Kasumi-1 (cell line): ENCODE results near the gene SLC13A4.
"Not testable (repeated sequence)": the region's sequence is repeated elsewhere in the genome, so short reads cannot be mapped to it uniquely, and the experiment has no call there.

Source experiments
- DNase-seq, 2 experiments: peaks; one replicate each; lab custom pipeline; 2025; lab: John Stamatoyannopoulos, UW

SLC13A4 gene

GRCh38 chr7:135718219-135718618 lies 9.8 kb downstream of the SLC13A4 start:
- DNase-seq: no peak

DNA sequence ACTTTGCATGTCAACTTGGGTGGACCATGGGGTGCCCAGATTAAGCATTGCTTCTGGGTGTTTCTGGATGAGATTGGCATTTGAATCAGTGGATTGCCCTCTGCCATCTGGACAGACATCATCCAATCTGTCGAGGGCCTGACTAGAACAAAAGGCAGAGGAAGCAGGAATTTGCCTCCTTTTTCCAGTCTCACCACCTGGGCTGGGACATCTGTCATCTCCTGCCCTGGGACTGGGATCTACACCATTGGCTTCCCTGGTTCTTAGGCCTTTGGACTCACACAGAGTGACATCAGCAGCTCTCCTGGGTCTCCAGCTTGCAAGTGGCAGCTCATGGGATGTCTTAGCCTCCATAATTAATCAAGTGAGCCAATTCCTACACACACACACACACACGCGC lies 10.3 kb downstream of the SLC13A4 start:
- no peak for DNase-seq

DNA sequence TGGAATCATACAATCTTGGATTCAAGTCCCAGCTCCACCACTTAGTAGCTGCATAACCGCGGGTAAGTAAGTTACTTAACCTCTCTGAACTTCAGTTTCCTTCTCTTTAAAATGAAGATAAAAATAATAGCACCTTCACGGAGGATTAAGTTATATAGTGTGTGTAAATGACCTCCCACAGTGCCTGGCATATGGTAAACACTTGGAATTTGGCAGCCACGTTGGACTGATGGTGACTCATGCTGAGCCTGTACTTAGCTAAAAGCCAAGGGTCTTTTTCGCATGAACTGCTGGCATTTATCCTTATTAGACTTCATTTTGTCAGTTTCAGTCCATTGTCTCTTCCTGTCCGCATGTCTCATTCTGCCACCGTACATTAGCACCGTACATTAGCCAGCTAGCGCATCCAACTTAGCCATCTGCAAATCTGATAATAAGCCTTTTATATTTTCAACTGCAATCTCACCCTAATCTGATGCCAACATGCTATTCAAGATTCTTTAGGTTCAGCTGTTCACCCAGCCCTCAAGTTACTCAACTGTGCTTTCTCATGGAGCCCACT lies 11.2 kb downstream of the SLC13A4 start:
- DNase-seq: no peak

DNA sequence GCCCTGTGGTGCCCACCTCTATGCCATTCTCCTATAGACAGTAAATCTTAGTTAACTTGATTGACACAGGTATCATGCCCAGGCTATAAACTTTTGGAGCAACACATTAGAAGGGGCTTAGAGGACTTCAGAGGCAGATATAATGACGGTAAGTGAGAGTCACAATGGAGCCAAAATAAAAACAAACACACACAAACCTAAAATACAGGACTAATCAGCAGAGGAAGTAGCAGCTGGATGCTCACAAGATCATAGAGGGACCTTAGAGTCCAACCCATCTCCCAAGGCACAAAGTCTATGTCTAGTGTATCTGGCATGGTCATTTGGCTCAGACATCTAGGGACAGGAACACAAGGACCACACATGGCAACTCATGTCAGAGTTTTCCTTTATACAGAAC lies 12.3 kb downstream of the SLC13A4 start:
- DNase-seq: no peak

DNA sequence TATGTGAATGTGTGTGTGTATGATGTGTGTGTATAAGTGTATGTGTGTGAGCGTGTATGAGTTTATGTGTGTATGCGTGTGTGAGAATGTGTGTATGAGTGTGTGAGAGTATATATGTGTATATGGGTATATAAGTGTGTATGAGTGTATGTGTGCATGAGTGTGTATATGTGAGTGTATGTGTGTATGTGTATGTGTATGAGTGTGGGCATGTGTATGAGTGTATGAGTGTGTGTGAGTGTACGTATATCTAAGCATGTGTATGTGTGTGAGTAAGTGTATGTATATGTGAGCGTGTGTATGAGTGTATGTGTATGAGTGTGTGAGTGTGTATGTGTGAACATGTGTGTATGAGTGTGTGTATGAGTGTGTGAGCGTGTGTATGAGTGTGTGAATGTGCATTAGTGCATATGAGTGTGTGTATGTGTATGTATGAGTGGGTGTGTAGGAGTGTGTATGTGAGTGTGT lies 12.9 kb downstream of the SLC13A4 start:
- no peak for DNase-seq

DNA sequence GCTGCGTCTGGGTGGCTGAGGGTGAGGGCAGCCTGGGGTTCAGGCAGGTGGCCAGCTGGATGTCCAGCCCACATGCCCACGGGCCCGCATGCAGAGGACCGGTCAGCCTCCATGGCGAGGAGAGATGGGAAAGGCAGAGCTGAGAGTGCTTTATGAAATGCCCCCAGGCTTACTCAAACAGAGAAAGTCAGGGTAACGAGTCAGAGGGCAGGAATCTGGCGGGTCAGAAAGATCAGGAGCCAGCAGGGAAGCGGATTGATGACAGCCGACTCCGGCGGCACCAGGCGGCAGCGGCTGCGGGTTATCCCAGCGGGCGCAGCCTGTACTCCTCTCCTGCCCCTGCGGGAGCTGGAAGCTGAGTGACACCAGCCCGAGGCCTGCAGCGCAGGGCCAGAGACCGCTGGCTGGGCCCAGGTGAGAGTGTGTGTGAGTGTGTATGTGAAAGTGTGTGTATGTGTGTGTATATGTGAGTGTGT lies 13.4 kb downstream of the SLC13A4 start:
- DNase-seq: no peak

DNA sequence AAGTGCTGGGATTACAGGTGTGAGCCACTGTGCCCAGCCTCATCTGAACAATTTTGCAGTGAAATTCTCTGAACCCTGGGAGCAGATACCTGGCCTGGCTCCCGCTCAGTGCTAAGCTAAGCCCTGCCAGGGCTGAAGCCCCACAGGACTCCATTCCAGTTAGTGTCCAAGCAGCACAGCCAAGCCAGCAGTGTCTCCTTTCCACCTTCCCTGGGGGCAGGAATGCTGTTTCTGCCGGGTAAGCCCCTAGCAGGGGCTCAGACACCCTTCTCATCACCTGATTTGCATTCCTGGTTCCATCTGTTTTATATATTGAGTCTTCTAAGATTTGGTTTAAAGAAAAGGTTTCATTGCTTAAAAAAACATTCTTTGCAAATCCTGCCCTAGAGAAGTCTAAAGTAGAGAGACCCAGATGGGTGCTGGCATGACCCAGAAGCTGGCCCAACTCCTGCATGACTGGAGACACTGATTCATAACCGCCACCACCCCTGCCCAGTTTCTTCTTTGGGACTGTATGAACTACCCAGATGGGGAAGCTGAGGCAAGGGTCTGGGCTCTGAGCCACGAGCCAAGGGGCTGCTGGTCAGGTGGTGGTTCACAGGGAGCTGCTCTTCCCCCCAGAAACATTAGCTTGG lies 14.0 kb downstream of the SLC13A4 start:
- DNase-seq: no peak

DNA sequence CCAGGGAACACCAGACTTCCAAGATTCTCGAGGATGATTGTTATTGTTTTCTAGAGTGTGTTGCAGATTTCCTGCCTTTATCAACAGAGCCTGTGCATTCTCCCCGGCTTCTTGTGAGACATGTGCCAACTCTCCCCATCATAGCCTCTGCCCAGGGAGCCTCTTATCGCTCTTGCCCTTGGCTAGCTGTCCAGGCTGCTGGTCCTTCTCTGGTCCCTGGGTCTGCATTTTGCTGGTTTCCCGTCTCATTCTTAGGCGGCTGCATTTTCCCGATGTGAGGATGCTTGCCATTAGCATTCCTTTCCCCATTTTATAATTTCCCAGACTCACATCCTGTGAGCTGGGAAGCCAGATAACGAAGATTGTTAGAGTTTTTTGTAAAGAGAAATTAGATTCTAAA lies 15.2 kb downstream of the SLC13A4 start:
- no peak for DNase-seq

GRCh38 chr7:135712182-135712782 lies 15.7 kb downstream of the SLC13A4 start:
- no peak for DNase-seq

DNA sequence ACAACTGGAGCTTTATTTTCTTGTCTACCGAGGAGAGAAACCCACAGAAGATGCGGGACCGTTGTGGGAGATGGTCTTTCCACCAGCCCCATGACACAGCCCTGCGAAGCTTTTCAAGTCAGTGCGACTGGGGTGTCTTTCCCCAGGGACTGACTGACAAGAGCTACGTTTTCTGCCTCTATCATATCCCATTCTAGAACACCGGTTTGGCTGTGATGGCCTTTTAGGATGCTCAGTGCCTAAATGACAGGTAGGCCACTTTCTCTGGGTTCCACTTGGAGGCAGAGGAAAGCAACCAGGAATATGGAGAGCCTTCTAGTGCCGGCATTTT lies 16.9 kb downstream of the SLC13A4 start:
- no peak for DNase-seq

DNA sequence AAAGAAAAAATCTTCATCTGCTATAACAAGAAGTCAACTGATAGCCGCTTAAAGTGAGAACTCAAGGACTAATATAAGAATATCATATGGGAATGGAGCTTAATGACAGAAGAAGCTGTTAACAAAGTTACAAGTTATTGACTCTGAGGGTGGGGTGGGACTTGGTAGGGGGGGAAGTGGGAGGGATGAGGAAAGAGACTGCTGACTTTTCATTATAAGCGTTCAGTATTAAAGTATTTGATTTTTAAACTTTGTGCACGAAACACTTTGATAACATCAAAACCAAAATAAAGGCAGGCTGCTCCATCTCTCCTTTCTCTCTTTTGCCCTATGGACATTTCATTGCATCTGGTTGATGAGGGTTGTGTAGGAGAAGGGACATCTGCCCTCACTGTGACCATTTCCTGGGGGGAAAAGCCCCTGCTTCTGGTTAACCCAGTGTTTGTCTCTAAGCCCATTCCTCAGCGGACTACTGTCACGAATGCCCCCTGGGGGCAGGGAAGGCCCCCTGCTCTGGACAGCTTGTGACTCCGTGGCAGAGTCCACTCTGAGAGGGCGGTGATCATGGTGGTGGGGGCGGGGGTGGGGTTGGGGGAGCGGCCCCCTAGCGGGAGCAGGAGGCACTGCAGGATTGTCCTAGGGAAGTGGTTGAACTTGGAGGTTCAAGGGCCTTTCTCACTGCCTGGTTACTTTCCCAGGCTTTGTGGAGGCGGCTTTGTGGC lies 17.4 kb downstream of the SLC13A4 start:
- DNase-seq: peak in 1 of 2 experiments; percentile 22

- no peak for DNase-seq
Observed at GRCh38 chr7:135709508-135709907, 18.5 kb downstream of the SLC13A4 start.

DNA sequence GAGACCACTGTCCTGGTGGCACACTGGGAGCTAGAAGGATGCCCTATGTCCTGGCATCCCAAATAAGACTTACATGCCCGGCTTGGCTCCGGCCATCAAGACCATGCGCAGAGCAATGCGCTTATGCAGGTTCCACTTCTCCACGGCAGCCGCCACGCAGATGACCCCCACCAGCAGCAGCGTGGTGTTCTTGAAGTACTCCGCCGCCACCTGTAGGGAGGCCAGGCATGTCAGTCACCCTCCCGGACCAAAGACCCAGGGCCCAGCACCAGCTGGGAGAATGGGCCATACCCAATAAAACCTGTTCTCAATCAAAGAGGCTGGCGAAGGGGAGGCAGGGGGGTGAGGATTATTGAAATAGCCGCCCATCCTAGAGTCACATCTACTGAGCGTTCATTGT lies 19.9 kb downstream of the SLC13A4 start:
- DNase-seq: no peak

DNA sequence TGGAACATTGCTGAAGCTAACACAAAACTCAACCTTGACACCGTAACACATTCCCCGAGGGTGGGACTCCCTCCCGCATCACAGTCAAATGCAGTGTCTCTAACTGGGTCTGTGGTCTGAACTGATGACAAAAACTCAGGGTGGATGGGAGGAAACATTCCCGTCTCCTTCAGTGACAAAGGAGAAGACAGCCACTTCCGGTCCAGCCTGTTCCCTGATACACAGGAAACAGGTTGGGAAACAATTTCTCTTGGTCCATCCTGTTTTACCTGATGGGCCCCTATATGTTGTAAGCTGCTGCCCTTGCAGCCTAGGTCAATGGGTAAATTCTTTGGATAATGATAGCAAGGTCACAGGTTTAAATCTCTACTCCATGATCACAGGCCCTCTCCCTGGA lies 20.4 kb downstream of the SLC13A4 start:
- no peak for DNase-seq

DNA sequence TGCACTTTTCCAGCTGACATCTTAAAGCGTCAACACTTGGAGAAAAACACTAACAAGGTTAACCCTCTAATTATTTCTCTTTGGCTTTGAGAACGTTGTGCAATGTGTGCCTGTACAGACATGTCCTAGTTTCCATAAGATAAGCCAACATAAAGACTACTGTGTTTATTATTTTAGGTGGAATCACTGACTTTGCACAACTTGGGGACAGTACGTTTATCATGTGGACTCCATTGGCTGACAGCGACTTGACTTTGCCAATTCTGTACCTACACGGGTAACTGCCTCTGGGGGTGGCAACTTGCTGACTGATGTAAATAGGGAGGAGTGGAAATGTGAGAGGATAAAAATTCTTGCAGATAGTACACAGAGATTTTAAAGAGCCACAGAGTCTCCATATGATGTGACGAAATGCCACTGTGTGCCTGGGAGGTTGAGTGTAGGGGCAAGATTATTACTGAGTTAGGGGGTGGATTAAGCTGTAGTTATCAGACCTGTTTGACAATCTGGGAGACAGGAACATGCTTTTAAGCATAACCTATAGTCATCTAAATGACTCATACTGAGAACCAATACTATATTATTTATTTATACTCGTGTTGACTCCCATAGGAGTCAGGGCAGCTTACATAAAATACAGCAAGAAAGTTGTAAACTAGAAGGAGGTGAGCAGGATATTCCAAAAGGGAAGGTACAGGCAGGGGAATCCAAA lies 21.0 kb downstream of the SLC13A4 start:
- DNase-seq: no peak

GRCh38 chr7:135706038-135706742 lies 21.8 kb downstream of the SLC13A4 start:
- no peak for DNase-seq

- no peak for DNase-seq
Observed at GRCh38 chr7:135704698-135705097, 23.3 kb downstream of the SLC13A4 start.

DNA sequence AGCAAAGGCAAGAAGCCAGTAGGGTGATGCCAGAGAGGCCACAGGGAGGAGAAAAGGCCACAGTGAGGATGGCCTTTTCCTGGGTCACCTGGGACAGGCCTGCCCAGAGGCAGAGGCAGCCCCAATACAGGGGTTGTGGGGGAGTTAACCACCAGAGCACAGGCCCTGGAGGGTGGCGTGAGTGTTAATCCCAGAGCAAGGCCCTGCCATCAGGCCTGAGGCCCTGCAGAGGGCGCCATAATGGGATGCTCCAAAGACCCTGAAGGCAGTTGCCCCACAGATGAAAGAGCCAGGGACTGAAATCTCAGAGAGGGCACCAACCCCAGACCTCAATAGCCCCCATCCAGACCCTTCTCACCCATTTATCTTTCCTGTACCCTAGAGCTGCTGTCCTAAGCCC lies 23.9 kb downstream of the SLC13A4 start:
- DNase-seq: no peak

GRCh38 chr7:135697276-135698049 lies 30.5 kb downstream of the SLC13A4 start:
- no peak for DNase-seq

GRCh38 chr7:135693558-135693957 lies 34.4 kb downstream of the SLC13A4 start:
- DNase-seq: no peak

- DNase-seq: not testable (repeated sequence)
Observed at GRCh38 chr7:135692606-135693005, 35.4 kb downstream of the SLC13A4 start.
